ENCODE results near the gene TMEM203. TPM values are rescaled to one million over a fixed set of nuclear protein-coding genes. Genes with fewer than 3 reads are reported as not detected.

TMEM203 gene
- total RNA-seq, 1 experiment from 2014 or later = 35.5 TPM

DNA sequence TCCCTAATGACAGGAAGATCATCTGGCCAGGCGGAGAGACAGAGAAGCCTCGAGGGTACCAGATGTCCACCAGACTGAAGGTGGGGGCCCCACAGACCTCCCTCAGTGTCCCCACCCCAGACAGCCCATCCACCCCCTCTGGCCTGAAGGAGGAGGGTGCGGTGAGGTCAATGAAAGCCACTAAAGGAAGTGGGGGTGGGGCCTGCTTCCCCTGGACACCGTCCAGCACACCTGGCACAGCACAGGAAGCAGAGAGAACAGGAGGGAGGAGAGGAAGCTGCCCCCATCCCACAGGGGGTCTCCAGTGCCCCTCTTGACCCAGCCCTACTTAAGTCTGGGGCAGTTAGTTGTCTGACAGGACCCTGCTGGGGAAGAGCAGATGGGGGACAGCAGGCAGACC, 46.8 kb downstream of the TMEM203 start:
- H3K9ac ChIP-seq (ENCODE audit: extremely low read depth, insufficient read length, low read length) = no peak overlapping the region
- H3K56ac ChIP-seq (ENCODE audit: insufficient read length, low read depth, low read length) = no peak overlapping the region
- H3T11ph ChIP-seq (ENCODE audit: low read length) = no peak overlapping the region
- H3K27ac ChIP-seq (ENCODE audit: insufficient read length, low read depth, low read length) = no peak overlapping the region
- no peaks in the 10 kb centered on the region for H3K4me1 ChIP-seq (ENCODE audit: insufficient read depth, low read length)
- H3K79me1 ChIP-seq (ENCODE audit: insufficient read depth, low read depth, low read length, poor library complexity, severe bottlenecking) = no peaks in the 10 kb centered on the region
- Mint-ChIP-seq H3K4me1 (peaks cover 0 to 11% of the 10 kb centered on the region in 2 experiments; a peak in 2 of 4 replicates), H3K27me3 (ENCODE audit: low read depth) (peaks cover 84% of the 10 kb centered on the region), H3K27ac (no peak overlapping the region), H3K36me3 (ENCODE audit: insufficient read depth in 1 of 3, low read depth in 3 of 3) (no peaks in the 10 kb centered on the region), H3K4me3 (no peak overlapping the region), H3K9me3 (no peaks in the 10 kb centered on the region; a peak in 1 of 5 replicates)
- no peak overlapping the region for H3K14ac ChIP-seq (ENCODE audit: insufficient read depth, low read length)
- H3K18ac ChIP-seq (ENCODE audit: insufficient read length, low read depth, low read length) = no peak overlapping the region
- H2BK12ac ChIP-seq (ENCODE audit: insufficient read length, low read depth, low read length) = no peak overlapping the region
- no peak overlapping the region for H2BK20ac ChIP-seq (ENCODE audit: low read depth, low read length, poor library complexity, severe bottlenecking)
- no peak overlapping the region for H3K23ac ChIP-seq (ENCODE audit: insufficient read length, low read depth, low read length)
- WGBS (ENCODE audit: extremely low coverage, insufficient read length, low lambda C conversion rate) = no CpG with 5 or more reads among the region's 4 CpGs
- H2BK15ac ChIP-seq (ENCODE audit: low read depth, low read length) = no peak overlapping the region
- H3K9me3 ChIP-seq (ENCODE audit: control insufficient read depth, low read depth, low read length) = no peaks in the 10 kb centered on the region
- H3K23me2 ChIP-seq (ENCODE audit: insufficient read length, low read depth, low read length, poor library complexity, severe bottlenecking) = peaks cover 21% of the 10 kb centered on the region
- peaks cover 32% of the 10 kb centered on the region; the same call in 1 of the 2 replicates for H3K27me3 ChIP-seq (ENCODE audit: insufficient read depth, low read length)
- TF ChIP-seq, protein P1, sequence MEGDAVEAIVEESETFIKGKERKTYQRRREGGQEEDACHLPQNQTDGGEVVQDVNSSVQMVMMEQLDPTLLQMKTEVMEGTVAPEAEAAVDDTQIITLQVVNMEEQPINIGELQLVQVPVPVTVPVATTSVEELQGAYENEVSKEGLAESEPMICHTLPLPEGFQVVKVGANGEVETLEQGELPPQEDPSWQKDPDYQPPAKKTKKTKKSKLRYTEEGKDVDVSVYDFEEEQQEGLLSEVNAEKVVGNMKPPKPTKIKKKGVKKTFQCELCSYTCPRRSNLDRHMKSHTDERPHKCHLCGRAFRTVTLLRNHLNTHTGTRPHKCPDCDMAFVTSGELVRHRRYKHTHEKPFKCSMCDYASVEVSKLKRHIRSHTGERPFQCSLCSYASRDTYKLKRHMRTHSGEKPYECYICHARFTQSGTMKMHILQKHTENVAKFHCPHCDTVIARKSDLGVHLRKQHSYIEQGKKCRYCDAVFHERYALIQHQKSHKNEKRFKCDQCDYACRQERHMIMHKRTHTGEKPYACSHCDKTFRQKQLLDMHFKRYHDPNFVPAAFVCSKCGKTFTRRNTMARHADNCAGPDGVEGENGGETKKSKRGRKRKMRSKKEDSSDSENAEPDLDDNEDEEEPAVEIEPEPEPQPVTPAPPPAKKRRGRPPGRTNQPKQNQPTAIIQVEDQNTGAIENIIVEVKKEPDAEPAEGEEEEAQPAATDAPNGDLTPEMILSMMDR (conservative IDR thresholded peaks at IDR 0.05) = no peak
- no peak overlapping the region for H3K4me2 ChIP-seq (ENCODE audit: insufficient read depth, insufficient read length, low read length)
- H2AK5ac ChIP-seq (ENCODE audit: insufficient read length, low read length) = no peak overlapping the region
- H4K5ac ChIP-seq (ENCODE audit: insufficient read length, low read depth, low read length) = no peak overlapping the region
- H4K20me1 ChIP-seq (ENCODE audit: control insufficient read depth, insufficient read depth, insufficient read length) = peaks cover 2% of the 10 kb centered on the region
- H3K4ac ChIP-seq (ENCODE audit: low read depth, low read length) = no peak overlapping the region
- H4K91ac ChIP-seq (ENCODE audit: insufficient read length, low read depth, low read length) = no peak overlapping the region
- no peak for DNase-seq
- H2AFZ ChIP-seq (ENCODE audit: low read length) = no peak overlapping the region
- H2BK5ac ChIP-seq (ENCODE audit: insufficient read length, low read length) = no peak overlapping the region
- H4K8ac ChIP-seq (replicated peaks; ENCODE audit: insufficient read length, low read depth, low read length) = no peak overlapping the region
- no peaks in the 10 kb centered on the region for H3K79me2 ChIP-seq (ENCODE audit: insufficient read depth, low read length)
- no peak overlapping the region for H2BK120ac ChIP-seq (ENCODE audit: low read depth, low read length, poor library complexity, severe bottlenecking)
